Stimulated activated CD4-positive, alpha-beta T cell treated with anti-CD3 and anti-CD28 coated beads, Interleukin-12 subunit alpha, Interleukin-12 subunit beta, amount 100 ng/mL, for 4 hours (primary cell): ENCODE data around the gene SIM1.

Experiments used
- DNase-seq: peaks from one replicate; pipeline ENCODE4 v3.0.0-alpha.2; 2020

SIM1 gene, protein sequence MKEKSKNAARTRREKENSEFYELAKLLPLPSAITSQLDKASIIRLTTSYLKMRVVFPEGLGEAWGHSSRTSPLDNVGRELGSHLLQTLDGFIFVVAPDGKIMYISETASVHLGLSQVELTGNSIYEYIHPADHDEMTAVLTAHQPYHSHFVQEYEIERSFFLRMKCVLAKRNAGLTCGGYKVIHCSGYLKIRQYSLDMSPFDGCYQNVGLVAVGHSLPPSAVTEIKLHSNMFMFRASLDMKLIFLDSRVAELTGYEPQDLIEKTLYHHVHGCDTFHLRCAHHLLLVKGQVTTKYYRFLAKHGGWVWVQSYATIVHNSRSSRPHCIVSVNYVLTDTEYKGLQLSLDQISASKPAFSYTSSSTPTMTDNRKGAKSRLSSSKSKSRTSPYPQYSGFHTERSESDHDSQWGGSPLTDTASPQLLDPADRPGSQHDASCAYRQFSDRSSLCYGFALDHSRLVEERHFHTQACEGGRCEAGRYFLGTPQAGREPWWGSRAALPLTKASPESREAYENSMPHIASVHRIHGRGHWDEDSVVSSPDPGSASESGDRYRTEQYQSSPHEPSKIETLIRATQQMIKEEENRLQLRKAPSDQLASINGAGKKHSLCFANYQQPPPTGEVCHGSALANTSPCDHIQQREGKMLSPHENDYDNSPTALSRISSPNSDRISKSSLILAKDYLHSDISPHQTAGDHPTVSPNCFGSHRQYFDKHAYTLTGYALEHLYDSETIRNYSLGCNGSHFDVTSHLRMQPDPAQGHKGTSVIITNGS

DNA sequence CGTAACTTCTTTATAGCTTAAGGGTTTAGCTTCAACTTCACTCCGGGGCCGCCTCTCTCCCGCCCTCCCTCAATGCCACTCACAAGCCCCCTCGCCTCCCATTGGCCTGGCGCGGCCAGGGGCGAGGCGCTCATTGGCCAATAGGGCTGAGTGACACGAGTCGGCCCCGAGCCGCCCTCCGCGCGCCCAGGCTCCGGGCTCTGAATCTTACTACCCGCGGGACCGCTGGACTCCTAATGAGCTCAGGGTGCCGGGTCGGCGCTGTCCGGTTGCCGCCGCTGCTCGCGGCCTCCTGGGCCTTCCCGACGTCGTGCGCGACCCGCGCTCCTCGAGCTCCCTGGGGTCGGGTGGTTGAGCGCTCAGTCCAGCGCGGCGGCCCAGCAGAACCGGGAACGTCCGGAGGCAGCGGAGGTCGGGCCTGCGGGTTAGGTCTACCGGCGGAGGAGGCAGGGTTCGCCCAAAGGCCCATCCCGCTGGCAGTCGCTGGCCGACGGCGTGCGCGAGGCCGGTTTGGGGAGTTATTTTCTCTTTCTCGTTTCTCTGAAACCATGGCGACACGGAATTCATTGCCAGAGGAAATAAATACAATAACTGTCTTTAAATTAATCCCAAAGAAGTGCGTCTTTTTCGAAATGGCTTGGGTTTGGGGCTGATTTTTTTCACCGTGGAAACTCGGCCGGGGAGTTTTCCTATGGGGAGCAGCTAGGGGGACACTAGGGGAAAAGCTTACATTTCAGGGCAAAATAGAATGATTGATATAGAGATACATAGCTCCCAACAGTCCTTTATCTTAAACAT is at the start of gene SIM1:
SIM1 (minus strand) TSS at position 19 of the 798 bp plus-strand sequence. CDS start 1,453 bp downstream, outside the sequence.
- no peak for DNase-seq

DNA sequence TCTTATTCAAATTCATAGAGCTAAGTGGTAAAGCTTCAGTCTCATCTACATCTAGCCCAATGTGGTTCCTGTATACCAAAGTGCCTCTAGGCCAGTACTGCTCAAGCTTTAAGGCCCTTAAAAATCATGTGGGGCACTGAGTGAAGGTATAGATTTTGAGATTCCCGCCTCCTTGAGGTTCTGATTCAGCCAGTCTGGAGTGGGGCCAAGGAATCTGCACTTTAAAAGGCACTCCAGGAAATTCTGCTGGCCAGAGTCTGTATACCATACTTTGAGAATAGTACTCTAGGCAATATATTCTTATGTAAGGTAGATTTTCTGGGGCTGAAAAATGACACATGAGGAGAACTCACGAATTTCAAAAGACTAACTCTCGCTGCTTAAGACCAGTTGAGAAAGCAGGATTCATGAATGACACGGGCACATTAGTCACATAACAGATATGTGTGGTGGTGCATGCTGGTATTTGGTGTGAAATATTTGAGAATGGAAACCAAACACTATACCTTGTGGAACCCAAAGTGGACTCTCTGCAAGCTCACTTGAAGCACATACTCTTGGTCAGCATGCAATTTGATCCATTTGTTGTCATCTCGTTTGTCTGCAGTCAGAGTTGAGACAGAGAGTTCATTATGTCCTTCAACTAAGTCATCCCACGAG is 47.6 kb upstream of the SIM1 start:
- no peak for DNase-seq

DNA sequence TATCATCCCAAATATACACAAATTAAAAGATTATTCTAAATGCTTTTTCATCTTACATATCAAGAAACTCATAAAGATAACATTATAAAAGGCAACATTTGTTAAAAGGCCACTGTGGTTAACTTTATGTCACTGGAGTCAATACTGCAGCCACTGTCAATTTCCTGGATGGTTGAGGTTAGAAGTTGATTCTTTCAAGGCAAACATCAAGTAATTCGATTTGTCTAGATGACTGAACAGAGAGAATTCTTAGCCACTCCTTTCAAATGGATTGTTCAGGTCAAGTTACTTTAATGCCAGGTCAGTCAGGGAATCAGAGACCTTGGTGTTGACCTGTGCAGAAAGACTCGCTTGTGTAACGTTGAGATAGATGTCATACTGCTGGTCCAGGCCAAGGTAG is 44.4 kb upstream of the SIM1 start:
- DNase-seq: no peak

DNA sequence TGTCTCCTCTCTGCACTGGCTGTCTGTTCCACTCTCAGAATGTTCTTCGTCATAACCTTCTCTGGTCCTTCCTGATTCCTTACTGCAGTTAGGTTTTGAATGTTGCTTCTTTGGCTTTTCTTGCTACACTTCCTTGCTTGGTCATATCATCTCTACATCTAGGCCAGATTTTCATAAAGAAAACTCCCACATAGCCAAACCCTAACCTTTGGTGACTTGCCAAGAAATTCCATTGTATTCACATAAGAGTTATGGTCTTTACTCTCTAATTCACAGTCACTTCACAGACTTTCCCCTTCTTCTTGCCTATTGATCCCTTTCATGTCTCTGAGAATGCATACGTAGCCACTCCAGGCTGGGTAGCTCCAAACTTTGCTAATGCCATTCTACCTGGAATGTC is 41.9 kb upstream of the SIM1 start:
- DNase-seq: no peak

DNA sequence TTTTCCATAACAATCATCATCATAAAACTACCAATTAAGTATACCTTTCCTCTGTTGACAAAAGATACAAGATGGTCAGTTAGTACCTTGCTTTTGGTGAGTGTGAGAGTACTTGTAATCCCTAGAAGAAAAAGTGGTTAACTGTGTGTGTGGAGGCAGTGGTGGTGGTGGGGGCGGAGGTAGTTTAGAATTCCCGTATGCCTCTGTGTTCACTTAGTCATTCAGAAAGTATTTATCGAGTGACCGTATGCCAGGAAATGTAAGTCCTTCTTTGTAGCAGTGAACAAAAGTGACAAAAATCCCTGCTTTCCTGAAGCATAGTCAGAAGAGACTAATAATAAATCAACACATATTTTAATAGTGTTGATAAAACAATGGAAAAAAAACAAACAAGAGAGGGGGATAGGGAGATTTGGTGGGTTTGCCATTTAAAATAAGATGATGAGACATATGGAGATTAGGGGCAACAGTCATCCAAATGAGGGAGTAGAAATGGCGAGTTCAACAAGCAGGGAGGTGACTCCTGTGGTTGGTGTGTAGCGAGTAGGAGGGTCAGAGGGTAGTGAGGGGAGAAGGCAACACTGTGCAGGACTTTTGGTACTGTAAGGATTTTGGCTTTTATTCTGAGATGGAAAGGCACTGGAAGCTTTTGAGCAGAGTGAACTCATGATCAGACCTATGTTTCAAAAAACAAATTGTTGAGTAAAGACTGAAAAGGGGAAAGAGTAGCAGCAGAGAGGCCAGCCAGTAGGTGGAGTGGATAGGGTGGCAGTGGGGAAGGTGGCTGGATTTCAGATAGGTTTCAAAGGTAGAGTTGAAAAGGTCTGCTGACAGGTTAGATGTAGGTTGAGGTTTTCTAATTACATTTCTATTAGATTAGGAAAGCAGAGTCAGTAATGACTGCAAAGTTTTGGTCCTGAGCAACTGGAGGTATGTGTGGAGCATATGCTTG is 40.3 kb upstream of the SIM1 start:
- DNase-seq: no peak

DNA sequence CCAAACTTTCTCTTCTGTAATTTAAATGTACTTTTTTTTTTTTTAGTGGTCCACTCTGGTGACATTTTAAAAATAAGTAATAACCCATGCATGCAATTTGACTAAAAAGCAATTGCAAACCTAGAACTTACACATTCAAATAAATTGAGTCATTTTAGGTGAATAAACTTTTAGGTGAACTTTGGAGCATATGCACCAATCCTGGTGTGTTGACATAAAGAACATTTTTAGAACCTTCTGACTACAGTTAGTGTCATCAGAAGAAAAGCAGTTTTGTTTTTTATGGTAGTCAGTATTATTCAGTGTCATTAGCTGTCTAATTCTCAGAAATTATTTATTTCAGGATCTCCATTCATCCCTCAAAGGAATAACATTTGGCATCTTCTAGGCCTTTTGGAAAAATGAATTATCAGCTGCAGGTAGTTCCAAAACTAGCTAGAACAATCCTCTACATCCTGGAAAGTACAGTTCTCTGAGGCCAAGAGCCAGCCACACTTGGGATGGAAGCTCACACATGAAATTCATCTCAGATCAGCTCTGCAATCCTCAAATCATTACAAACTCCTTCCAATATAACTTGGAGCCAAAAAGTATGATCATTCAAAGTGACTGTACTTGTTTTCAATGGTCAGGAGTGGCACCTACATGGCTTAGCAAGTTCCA is 38.5 kb upstream of the SIM1 start:
- no peak for DNase-seq

DNA sequence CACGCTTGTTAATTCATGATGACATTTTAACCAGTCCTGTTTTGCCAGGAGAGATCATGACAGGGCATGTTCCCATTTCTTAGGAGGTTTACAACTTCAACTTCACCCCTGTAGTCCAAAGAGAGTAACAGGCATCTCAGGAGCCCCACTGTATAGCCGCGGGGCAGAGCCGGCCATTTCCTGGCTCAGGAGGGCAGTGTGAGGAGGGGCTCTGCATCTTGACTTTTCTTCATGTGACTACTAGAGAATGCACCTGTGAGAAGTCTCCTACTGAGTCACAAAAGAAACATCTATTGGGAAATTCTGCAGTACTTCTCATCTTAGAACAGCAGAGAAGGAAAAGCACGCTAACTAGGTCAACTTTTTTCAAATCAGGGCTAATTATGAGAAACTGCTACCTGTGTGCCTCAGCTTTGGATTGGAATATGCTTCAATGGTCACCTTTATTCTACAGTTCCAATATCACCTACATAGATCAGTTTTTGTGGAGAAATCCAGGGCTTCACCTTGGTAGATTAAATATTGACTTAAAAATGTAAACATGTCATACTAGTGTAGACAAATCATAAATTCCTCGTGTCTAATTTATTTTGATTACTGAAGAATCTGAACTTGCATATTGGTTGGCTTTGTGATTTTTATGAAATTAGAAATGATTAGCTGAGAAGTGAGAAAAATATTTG is 28.6 kb upstream of the SIM1 start:
- DNase-seq: no peak

DNA sequence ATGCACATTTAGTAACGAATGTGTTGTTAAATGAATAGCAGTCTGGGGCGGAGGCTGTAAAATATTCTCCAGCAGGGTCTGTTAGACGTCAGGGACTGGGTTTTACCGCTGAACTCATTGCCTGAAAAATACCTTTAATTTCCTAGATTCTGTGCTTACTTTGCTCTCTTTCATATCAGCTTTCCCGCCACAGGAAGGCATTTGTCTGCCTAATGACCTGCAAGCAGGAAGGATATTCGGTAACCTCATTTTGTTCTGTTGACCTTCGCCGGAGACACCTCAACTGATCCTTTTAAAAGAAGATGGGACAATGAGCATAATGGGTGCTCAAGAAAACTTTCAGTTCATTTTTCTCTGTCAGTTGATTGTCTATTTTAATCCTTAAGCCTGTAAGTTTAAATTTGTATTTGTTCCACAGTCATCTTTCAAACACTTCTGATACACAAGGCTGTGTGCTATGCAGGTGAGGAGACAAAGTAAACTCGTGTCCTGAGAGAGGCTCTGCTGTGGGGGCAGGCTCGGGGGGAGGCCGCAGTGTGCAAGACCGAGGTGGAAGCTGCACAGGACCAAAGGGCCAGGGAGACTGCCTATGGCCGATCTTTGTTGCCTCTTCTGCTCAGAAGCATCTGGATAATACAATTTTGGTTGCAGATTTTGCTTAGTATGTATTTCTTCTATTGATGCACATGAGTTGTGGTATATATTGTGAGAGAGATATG is 27.4 kb upstream of the SIM1 start:
- DNase-seq: no peak

DNA sequence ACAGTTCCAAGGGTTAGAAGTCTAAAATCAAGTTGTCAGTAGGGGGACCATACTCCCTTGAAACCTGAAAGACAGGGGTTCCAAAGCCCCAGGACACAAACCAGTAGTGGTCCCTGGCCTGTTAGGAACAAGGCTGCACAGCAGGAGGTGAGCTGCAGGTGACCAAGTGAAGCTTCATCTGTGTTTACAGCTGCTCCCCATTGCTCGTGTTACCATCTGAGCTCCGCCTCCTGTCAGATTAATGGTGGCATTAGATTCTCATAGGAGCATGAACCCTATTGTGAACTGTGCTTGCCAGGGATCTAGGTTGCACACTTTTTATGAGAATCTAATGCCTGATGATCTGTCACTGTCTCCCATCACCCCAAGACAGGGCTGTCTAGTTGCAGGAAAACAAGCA is 25.3 kb upstream of the SIM1 start:
- DNase-seq: no peak

DNA sequence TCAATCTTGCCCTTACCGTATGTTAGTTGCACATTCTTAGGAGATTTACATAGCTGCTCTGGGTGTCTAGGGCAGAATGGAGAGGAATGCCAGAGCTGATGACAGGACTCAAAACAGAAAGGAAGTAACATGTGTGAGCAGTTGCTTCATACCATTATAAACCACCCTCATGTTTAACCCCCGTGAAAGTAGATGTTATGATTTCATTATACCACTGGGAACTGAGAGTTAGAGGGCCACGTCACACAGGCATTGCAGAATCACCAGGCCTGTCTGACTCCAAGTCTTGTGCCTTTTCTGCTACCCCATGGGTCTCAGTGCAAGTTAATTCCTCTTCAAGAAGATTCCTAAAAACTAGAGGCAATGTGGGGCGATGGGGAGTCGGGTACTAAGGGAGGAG is 23.5 kb upstream of the SIM1 start:
- DNase-seq: no peak

DNA sequence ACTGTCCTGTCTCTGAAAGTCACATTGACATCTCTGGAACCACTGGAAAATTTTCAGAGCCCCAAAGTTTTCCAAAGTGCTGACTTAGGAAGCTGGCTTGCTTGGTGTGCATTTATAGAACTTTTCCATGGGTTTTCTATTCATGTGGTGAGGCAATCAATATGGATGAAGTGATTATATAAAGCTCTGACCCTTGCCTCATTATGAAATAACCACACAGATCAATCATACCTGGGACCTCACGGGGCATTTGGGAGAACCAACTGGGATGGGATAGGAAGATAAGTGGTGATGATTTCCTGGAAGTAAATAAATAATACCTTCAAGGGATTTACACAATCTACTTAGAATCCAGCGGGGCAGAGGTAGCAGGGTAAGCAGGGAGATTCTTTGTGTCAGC is 22.9 kb upstream of the SIM1 start:
- no peak for DNase-seq

DNA sequence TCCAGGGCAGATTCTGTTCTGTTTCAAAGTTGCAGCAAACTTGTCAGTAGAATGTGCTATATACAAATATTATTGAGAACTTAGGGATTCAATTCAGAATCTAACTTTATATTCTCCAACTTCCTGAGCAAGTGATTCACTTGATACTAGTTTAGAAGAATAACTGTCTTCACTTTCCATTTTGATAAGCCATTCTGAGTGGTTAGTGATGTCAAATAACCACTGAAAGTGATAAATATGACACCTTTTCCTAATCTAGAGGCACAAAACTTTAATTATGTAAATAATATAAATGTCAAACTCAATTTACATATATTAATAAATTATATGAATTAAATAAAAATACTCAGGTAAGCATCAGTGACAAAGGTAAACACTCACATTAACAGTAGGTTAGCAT is 20.5 kb upstream of the SIM1 start:
- DNase-seq: no peak

DNA sequence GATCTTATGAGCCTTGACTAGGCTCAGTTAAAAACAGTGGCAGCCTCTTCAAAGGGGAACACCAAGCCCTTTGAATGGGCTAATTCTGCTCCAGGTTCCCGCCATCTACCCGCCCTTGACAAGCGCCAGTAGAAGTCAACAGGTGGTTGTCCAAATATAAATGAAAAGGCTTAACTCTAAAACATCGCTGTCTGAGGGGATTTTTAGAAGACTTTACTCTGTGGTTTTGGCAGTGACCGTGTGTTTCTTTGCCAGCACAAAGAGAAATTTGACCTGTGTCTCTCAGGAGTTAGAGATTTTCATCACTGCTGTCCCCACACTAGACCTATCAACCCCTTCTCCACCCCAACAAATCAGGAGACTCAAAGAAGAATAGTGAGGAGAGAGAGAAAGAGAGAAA is 19.8 kb upstream of the SIM1 start:
- no peak for DNase-seq

DNA sequence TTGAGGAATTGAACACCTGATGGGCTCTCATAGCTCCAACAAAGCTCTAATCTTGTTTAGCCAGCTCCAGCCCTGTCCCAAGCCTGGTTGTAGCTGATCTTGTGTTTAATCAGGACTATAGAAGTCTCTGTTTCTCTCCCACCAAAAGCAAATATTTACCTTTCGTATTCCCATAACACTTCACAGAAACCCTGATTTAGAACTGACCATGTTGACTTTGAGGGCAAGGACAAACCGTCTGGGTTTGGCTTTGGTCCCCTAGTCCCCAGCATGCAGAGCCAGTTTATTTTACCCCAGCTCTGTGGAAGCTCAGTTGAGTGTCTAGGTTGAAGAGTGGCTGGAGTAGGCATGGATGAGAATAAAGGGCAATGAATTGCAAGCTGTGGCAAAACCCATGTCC is 18.0 kb upstream of the SIM1 start:
- no peak for DNase-seq

DNA sequence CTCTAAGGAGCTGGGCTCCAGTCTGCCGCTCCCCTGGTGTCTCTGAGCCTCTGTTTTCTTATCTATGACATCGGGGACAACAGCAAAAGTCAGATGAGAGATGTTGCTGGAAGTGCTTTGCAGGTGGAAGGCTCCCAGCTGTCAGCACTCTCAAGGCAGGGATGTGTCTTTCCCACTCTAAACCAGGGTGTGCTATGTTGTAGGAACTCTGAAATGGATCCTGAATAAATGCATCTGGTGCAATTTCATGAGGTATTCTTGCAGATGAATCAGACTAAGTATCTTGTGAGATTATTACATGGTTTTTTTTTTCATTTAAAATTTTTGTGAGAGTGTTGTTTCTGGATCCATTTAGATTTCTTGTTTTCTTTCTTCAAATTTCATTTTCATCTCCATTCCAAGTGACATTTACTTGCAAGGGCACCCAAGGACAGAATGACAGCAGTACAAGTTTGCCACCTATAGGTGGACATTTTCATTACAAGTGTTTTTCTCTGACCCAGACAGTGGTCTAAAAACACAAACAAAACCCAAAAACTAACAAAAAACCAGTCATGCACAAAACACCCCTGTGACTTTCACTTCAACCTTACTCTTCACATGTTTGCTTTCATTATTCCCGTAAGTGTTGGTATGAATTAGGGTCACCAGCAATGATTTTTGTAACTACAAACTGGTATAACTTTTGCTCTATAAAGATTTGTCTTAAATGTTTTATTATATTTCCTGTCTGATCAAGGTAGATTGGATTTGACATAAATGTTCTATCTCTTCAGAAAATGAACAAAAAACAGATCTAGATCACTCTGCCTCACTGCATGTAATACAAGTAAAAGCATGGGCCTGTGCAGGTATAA is 14.7 kb upstream of the SIM1 start:
- DNase-seq: no peak

DNA sequence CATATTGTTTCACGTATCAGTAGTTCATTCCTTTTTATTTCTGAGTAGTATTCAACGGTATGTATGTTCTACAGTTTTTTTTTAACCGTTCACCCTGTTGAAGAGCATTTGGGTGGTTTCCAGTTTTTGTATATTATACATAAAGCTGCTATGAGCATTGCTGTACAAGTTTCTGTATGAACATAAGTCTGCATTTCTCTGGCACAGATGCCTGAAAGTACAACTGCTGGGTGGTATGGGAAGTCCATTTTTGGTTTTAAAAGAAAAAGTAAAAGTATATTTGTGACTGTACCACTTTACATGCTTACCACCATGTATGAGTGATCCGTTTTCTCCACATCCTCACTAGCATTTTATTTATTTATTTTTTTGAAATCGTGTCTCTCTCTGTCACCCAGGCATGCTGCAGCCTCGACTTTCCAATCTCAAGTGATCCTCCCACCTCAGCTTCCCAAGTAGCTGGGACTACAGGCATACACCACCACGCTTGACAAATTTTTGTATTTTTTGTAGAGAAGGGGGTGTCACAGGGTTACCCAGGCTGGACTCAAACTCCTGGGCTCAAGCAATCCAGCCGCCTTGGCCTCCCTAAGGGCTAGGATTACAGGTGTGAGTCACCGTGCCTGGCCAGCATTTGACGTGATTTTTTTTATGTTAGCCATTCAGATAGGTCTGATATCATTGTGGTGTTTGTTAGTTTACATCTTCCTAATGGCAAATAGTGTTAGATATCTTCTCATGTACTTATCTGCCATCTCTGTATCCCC is 11.0 kb upstream of the SIM1 start:
- DNase-seq: no peak

DNA sequence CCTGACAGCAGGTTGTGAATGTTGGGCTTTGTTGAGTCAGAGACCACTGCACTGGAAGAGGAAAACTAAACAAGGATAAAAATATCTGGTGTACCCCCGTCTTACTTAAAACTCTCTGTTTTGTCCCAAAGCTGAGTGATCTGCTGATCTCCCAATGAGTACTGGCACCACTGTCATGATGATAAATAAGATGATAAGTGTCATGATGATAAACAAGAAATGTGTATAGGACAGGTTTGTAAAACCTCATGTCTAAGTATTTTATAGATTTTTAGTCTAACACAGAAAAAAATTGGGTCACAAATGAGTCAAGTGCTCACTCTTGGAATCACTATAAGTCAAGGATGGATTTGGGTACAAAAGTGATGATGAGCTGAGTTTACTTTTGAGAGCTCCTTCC is 8.5 kb upstream of the SIM1 start:
- no peak for DNase-seq

DNA sequence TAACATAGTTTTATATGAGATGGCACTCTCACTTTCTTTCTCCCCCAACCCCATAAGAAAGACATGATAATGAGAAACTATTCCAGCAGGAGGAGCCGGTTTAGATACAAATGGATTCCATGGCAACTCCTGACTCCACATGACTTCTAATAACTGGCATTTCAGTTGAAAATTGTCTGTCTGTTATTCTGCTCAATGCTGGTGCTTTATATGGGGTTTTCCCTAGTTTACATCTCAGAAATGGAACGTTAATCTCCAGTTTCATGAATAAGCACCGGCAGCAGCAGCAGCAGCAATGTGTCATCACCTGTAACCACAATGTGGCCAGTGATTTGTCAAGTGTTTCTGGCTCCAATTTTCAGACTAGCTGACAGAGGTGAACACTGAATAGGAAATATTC is 8.0 kb upstream of the SIM1 start:
- no peak for DNase-seq
